ENCODE measurements around the gene LIMD2. TPM values are rescaled to one million over a fixed set of nuclear protein-coding genes. Genes with fewer than 3 reads are reported as not detected.

The LIMD2 gene
- total RNA-seq, 1 donor from 2014 or later, result 178 TPM

DNA sequence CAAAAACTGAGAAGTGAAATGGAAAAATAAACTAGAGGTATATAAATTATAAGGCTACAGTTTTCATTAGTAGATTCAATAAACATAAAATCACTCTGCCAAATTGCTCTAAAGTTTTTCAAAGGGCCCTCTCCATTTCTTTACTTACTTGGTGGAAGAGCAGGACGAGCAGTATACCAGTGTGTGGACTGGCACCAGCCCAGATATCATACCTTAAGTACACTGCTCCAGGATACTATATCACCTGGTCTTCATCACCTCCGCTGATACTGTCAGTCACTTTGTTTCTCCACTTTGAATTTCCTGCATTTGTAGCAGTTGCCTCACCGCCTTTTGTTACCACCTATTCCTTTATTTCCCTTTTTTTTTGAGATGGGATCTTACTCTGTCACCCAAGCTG is 40.1 kb downstream of the LIMD2 start:
- no peak for DNase-seq (ENCODE audit: low spot score)
- intact Hi-C loops (cut with micrococcal nuclease), result no loop called here
- no peaks in the 10 kb centered on the region for H3K27me3 Mint-ChIP-seq (ENCODE audit: low read depth)
- H3K9me3 Mint-ChIP-seq, result no peaks in the 10 kb centered on the region
- H3K4me1 Mint-ChIP-seq (ENCODE audit: low read depth), result peaks cover 1% of the 10 kb centered on the region
- H3K36me3 Mint-ChIP-seq (ENCODE audit: low read depth), result peaks cover 34% of the 10 kb centered on the region
- no peak overlapping the region for H3K27ac Mint-ChIP-seq
- no peak overlapping the region for H3K4me3 Mint-ChIP-seq (ENCODE audit: low read depth)

DNA sequence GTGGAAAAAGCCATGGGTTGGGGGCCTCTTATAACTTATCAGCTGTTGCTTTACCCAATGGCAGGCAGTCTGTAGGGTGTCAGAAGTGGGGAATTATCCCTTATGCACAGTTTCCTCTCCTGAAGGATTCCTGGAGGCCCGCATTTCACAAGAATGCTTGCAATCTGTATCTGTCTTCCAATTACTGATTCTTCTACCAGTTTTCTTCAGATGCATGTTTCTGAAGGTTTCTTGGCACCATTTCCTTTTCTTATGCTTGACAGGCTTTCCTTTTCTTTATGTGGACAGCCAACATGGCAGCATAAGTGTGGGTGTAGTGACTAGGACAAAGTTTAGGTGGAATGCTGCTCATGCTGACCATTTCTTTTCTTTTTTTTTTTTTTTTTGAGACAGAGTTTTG is 41.6 kb downstream of the LIMD2 start:
- Mint-ChIP-seq H3K27me3 (ENCODE audit: low read depth) (no peaks in the 10 kb centered on the region), H3K36me3 (ENCODE audit: low read depth) (peaks cover 32% of the 10 kb centered on the region), H3K9me3 (no peaks in the 10 kb centered on the region), H3K4me3 (ENCODE audit: low read depth) (no peak overlapping the region), H3K27ac (no peak overlapping the region), H3K4me1 (ENCODE audit: low read depth) (no peaks in the 10 kb centered on the region)
- no peak for DNase-seq (ENCODE audit: low spot score)
- intact Hi-C loops (cut with micrococcal nuclease), result no loop called here

- Mint-ChIP-seq H3K9me3 (no peaks in the 10 kb centered on the region), H3K36me3 (ENCODE audit: low read depth) (peaks cover 37% of the 10 kb centered on the region), H3K27me3 (ENCODE audit: low read depth) (no peaks in the 10 kb centered on the region), H3K27ac (no peak overlapping the region), H3K4me1 (ENCODE audit: low read depth) (no peaks in the 10 kb centered on the region), H3K4me3 (ENCODE audit: low read depth) (no peak overlapping the region)
- intact Hi-C loops (cut with micrococcal nuclease), result no loop called here
- no peak for DNase-seq (ENCODE audit: low spot score)
These were observed 42.1 kb downstream of the LIMD2 start for GRCh38 chr17:63657786-63658185.

GRCh38 chr17:63653050-63653449 is 46.9 kb downstream of the LIMD2 start:
- Mint-ChIP-seq H3K4me1 (ENCODE audit: low read depth) (peaks cover 5% of the 10 kb centered on the region), H3K27me3 (ENCODE audit: low read depth) (no peaks in the 10 kb centered on the region), H3K9me3 (no peaks in the 10 kb centered on the region), H3K36me3 (ENCODE audit: low read depth) (peaks cover 36% of the 10 kb centered on the region), H3K4me3 (ENCODE audit: low read depth) (no peak overlapping the region), H3K27ac (no peak overlapping the region)
- intact Hi-C loops (cut with micrococcal nuclease), result no loop called here
- DNase-seq (ENCODE audit: low spot score), result no peak

GRCh38 chr17:63652106-63652505 is 47.8 kb downstream of the LIMD2 start:
- DNase-seq (ENCODE audit: low spot score), result no peak
- intact Hi-C loops (cut with micrococcal nuclease), result no loop called here
- peaks cover 36% of the 10 kb centered on the region for H3K36me3 Mint-ChIP-seq (ENCODE audit: low read depth)
- H3K9me3 Mint-ChIP-seq, result no peaks in the 10 kb centered on the region
- H3K4me3 Mint-ChIP-seq (ENCODE audit: low read depth), result no peak overlapping the region
- peaks cover 5% of the 10 kb centered on the region for H3K4me1 Mint-ChIP-seq (ENCODE audit: low read depth)
- H3K27me3 Mint-ChIP-seq (ENCODE audit: low read depth), result no peaks in the 10 kb centered on the region
- H3K27ac Mint-ChIP-seq, result no peak overlapping the region

DNA sequence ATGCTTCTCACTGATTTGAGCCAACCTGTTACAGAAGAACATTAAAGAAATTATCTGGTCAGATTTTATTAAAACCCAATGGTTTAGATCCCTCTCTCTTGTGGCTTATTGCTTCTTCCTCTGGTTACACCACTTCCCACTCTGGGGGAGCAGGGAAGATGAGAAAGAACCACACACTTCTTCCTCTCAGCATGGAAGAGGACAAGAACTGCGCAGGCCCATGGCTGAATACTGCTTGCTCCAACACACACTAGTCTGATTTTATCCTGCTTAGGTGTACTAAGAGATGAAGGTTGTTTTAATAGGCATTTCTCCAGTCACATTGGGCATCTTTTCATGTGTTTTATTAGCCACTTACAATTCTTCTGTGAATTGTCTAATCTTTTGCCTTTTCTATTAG is 50.1 kb downstream of the LIMD2 start:
- H3K4me1 Mint-ChIP-seq (ENCODE audit: low read depth), result peaks cover 12% of the 10 kb centered on the region
- peaks cover 45% of the 10 kb centered on the region for H3K36me3 Mint-ChIP-seq (ENCODE audit: low read depth)

DNA sequence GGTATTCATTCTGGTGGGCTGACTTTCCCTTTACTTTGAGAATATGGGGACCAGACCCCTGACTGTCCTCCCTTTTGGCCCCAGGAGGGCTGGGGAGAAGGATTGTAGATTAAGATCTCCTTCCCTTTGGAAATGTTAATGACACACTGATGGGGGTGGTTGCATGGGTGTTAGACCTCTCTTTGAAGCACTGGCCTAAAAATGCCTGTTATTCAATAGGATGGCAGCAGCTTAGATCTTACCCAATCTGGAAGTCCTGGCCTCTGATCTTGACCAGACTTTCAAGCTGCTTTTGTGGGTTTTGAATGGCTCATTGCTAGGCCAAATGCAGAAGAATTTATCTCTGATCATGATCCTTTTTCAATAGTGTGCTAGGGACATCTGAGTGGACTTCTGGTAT is 52.0 kb downstream of the LIMD2 start:
- H3K4me1 Mint-ChIP-seq (ENCODE audit: low read depth), result peaks cover 12% of the 10 kb centered on the region
- H3K27me3 Mint-ChIP-seq (ENCODE audit: low read depth), result no peaks in the 10 kb centered on the region
- no peak overlapping the region for H3K27ac Mint-ChIP-seq
- no peaks in the 10 kb centered on the region for H3K9me3 Mint-ChIP-seq
- peaks cover 37% of the 10 kb centered on the region for H3K36me3 Mint-ChIP-seq (ENCODE audit: low read depth)
- intact Hi-C loops (cut with micrococcal nuclease), result no loop called here
- DNase-seq (ENCODE audit: low spot score), result no peak
- H3K4me3 Mint-ChIP-seq (ENCODE audit: low read depth), result no peak overlapping the region

More for the DNA sequence above, 50.1 kb downstream of the LIMD2 start:
- Mint-ChIP-seq H3K27me3 (ENCODE audit: low read depth) (no peaks in the 10 kb centered on the region), H3K4me3 (ENCODE audit: low read depth) (no peak overlapping the region), H3K27ac (no peak overlapping the region), H3K9me3 (no peaks in the 10 kb centered on the region)
- DNase-seq (ENCODE audit: low spot score), result no peak
- intact Hi-C loops (cut with micrococcal nuclease), result no loop called here

- DNase-seq (ENCODE audit: low spot score), result no peak
- Mint-ChIP-seq H3K4me3 (ENCODE audit: low read depth) (no peak overlapping the region), H3K36me3 (ENCODE audit: low read depth) (peaks cover 30% of the 10 kb centered on the region), H3K27ac (no peak overlapping the region), H3K27me3 (ENCODE audit: low read depth) (no peaks in the 10 kb centered on the region), H3K4me1 (ENCODE audit: low read depth) (peaks cover 12% of the 10 kb centered on the region), H3K9me3 (no peaks in the 10 kb centered on the region)
- intact Hi-C loops (cut with micrococcal nuclease), result no loop called here
These were observed 52.7 kb downstream of the LIMD2 start for GRCh38 chr17:63647065-63647725.

GRCh38 chr17:63646488-63646806 is 53.5 kb downstream of the LIMD2 start:
- intact Hi-C loops (cut with micrococcal nuclease), result no loop called here
- Mint-ChIP-seq H3K9me3 (no peaks in the 10 kb centered on the region), H3K4me3 (ENCODE audit: low read depth) (no peak overlapping the region), H3K36me3 (ENCODE audit: low read depth) (peaks cover 29% of the 10 kb centered on the region), H3K27ac (no peak overlapping the region), H3K4me1 (ENCODE audit: low read depth) (peaks cover 12% of the 10 kb centered on the region), H3K27me3 (ENCODE audit: low read depth) (no peaks in the 10 kb centered on the region)
- DNase-seq (ENCODE audit: low spot score), result no peak

Other genes starting within 250 kb of the LIMD2 start
- gene ACE, start 223.1 kb downstream of the LIMD2 start, total RNA-seq, result not detected in 2 replicates
- not detected in 2 replicates for gene KCNH6, start 176.8 kb downstream of the LIMD2 start, total RNA-seq
- 118 and 119 TPM in 2 replicates for gene DCAF7, start 149.6 kb downstream of the LIMD2 start, total RNA-seq
- gene TACO1, start 99.2 kb downstream of the LIMD2 start, total RNA-seq, result 20.4 and 22.4 TPM in 2 replicates
- 27.9 and 28.7 TPM in 2 replicates for gene MAP3K3, start 77.7 kb downstream of the LIMD2 start, total RNA-seq
- 54.0 and 57.4 TPM in 2 replicates for gene STRADA, start 41.7 kb upstream of the LIMD2 start, total RNA-seq
- gene CCDC47, start 73.5 kb upstream of the LIMD2 start, total RNA-seq, result 70.0 and 73.7 TPM in 2 replicates
- 138 and 144 TPM in 2 replicates for gene DDX42, start 74.0 kb upstream of the LIMD2 start, total RNA-seq
- gene PSMC5, start 127.3 kb upstream of the LIMD2 start, total RNA-seq, result 185 and 204 TPM in 2 replicates
- 75.0 and 80.7 TPM in 2 replicates for gene FTSJ3, start 127.5 kb upstream of the LIMD2 start, total RNA-seq
- gene SMARCD2, start 142.6 kb upstream of the LIMD2 start, total RNA-seq, result 129 and 130 TPM in 2 replicates
- not detected in 2 replicates for gene CSH2, start 173.6 kb upstream of the LIMD2 start, total RNA-seq
- gene GH2, start 181.8 kb upstream of the LIMD2 start, total RNA-seq, result not detected in 2 replicates
- gene CSH1, start 196.4 kb upstream of the LIMD2 start, total RNA-seq, result not detected in 2 replicates
- not detected in 2 replicates for gene CSHL1, start 211.1 kb upstream of the LIMD2 start, total RNA-seq
- not detected in 2 replicates for gene GH1, start 218.7 kb upstream of the LIMD2 start, total RNA-seq
- 28.8 and 33.2 TPM in 2 replicates for gene CD79B, start 232.2 kb upstream of the LIMD2 start, total RNA-seq

All from activated T-helper 2 cell treated with anti-CD3 and anti-CD28 coated beads, Interferon-gamma antibody, Interleukin-2, Interleukin-4, amounts not matched to agents 10 μg/mL and 5 μg/mL and 100 μg/mL, durations not matched to agents 14 hours and 24 hours and 36 hours (primary cell).